ENCODE data around the gene ALDH1B1.

DNA sequence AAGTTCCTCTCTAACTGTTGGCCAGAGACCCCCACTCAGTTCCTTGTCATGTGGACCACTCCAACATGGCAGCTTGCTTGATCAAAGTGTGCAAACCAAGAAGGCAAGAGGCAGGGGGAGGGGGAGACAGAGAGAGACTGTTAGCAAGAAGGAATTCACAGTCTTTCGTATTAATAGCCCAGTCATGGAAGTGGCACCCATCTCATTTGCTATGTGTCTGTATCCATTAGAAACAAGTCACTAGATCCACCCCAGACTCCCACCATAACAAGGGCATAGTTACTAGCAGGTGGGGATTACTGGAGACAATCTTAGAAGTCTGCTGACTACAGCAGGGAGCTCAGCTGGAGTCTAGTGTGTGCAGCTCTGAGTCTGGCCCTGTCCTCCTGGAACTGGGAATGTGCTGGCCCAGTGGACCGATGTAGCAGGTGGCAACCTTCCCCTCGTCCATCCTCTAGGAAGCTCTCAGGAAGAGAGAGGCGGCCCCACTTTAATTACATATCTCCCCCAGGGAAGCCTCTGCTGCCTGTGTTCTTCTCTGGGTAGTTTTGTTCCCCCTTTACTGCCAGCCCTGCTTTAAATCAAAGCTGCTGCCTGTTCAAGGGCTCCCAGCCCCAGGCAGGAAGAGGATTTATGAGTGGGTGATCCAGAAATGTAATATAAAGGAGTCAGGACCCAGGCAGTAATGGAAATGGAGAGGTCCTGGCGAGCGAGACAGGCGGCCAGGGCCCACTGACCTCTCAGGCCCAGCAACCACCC lies 47.8 kb upstream of the ALDH1B1 start:
- no peak for TF ChIP-seq TAF1 (IDR thresholded peaks at IDR 0.05; ENCODE audit: borderline replicate concordance, insufficient read depth, low read length)
- TF ChIP-seq POLR2AphosphoS5 (IDR thresholded peaks at IDR 0.05; ENCODE audit: low read depth, low read length), result no peak
- TF ChIP-seq REST (IDR thresholded peaks at IDR 0.05; ENCODE audit: insufficient read depth in 1 of 2, low read depth in 2 of 2, low read length in 2 of 2), result no peak
- no peak for TF ChIP-seq FOXP2 (optimal IDR thresholded peaks at IDR 0.05; ENCODE audit: borderline replicate concordance, extremely low read depth, extremely low read length, insufficient read depth)

Data from PFSK-1 (cell line).